GM21576 (cell line): ENCODE data around the gene INSC.

Experiments
- ATAC-seq: cut with Tn5 transposase; IDR thresholded peaks from one replicate; pipeline ENCODE4 v1.9.1; 2021; ENCODE audit warnings: mild to moderate bottlenecking, moderate library complexity; ENCODE audit not compliant: unreplicated experiment

The INSC gene

GRCh38 chr11:15276621-15277020 is 161.9 kb downstream of the INSC start:
- ATAC-seq: no peak

DNA sequence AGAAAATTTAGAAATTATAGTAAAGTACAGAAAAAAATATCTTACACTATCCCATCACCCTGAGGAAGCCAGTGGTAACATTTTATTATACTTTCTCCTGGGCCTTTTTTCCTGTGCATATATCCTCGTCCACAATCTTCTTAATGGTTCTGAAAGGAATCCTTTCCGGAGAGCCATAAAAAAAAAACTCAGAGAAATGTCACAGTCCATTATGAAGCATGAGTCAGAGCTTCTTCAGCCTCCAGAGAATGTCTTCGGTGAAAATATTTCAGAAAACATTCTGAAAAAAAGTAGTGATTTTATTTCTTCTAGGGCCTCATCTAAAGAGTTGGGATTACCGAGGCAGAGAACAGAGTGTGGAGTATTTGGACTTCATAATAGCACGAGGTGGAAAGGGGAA is 163.4 kb downstream of the INSC start:
- ATAC-seq: no peak

DNA sequence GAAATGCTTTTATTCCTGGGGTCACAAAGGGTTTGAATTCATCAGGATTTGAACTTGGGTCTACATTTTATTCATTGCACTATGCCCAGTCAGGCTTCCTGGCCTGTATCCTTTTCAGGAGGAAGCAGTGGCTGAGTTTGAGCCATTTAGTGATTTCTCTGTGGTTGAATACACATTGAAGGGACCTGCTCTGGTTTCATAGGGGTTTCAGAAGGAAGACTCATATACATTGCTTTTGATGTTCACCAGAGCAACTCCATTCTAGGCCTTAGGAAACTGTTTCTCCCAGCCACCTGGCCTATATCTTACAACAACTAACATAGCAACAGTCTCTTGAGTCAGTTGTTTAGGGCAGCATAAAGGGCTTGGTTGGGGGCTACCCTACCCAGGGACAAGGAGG is 165.7 kb downstream of the INSC start:
- no peak for ATAC-seq

DNA sequence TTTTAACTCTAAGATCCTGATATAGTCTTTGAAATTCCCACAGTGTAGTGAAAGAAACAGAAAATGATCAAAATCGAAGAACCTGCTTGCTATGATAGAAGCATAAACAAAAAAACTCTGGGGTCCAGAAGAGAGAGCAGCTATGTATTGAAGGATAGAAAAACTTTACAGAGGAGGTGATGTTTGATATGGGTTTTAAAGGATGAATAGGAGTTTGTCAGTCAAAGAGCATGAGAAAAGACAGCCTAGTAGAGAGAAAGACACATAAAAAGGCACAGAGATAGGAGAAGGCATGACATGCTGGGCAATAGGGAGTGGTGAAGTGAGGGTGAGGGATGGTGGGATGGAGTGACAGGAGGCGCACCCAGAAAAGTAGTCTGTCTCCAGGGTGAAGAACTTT is 168.0 kb downstream of the INSC start:
- ATAC-seq: no peak

GRCh38 chr11:15286465-15286864 is 171.7 kb downstream of the INSC start:
- no peak for ATAC-seq

DNA sequence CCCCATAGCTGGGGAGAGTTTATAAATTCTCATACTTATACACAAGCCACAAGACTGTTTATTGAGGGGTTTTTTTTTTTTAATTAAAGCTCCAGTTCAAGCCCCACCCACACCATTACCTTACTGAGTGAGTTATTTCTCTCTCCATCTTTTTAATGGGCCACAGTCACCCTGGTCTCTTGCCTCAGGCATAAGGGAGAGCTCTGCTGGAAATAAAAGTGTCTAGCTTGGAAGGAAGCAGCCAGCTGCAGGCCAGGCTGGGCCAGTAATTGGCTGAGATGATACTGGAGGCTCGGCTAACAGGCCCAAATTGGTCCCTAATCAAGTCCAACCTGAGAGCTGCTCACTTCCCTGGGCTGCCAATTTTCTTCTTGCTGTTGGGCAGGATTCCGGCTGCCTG is 174.1 kb downstream of the INSC start:
- no peak for ATAC-seq

- no peak for ATAC-seq
Measured at GRCh38 chr11:15289723-15290122, 175.0 kb downstream of the INSC start.

DNA sequence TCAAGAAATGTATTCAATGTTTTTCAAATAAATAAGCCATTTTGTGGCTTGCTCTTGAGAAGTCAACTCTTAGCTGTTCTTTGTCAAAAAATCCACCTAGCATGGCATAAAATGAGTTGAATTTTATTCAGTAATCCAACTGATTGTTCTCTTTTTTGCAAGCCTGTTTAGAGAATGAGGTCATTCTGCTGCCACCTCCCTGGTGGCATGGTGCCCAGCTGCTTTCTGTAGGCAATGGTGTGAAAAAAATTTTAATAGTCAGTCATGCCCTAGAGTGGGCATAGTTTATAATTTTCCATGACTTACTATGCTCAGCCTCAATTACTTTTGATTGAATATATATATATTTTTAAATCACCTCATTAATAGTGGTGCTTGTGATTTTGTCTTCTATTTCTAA is 177.2 kb downstream of the INSC start:
- no peak for ATAC-seq

DNA sequence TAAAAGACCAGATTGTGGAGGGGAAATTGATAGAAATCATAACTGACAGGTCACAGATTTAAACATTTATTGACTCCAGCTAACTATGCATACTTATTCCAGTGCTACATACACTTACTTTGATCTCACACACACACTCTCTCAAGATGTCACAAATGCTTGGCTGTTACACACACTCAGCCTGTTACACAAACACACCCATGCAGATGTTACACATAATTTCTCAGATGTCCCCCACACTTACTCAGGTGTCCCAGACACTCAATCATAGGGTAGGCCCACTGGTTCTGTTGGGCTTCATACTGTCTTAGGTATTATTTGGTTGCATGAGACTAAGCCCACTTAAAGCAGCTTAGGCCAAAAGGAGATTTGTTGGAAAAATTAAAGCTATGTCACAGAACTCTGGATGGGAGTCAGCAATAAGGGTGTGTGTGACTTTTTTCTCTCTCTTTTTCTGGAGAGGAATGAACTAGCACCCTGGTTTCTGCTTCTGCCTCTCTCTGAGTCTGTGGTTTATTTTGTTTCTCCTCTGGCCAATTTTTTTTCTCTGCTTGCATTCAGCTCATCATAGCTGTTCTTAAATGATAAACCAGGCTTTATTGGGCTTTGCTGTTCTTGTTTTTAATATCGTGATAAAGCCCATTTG is 179.4 kb downstream of the INSC start:
- no peak for ATAC-seq

DNA sequence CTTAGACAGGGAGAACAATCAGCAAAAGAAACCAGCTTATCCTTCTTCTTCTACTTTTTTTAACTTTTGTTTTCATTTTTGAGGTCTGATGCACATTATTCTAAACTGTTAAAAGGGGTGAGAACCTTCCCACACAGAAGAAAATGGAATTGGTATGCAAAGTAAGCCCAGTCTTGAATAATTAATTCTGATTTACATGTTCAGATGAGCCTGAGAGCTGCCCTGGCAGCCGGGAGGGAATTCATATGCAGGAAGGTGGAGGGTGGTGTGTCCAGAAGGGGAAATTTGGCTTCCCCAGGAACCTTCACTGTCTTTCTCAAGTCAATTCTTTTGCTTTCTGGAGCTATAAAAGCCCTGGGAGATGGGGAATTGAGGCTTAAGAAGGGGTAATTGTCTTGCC is 181.0 kb downstream of the INSC start:
- ATAC-seq: no peak
